HuH-7.5 (cell line): ENCODE measurements around the gene THBS3.
"Not testable (repeated sequence)": the region's sequence is repeated elsewhere in the genome, so short reads cannot be mapped to it uniquely, and the experiment has no call there.

Experiments
- DNase-seq: peaks from one replicate; pipeline ENCODE4 v3.0.0; 2011; ENCODE audit warnings: low spot score

Gene THBS3

DNA sequence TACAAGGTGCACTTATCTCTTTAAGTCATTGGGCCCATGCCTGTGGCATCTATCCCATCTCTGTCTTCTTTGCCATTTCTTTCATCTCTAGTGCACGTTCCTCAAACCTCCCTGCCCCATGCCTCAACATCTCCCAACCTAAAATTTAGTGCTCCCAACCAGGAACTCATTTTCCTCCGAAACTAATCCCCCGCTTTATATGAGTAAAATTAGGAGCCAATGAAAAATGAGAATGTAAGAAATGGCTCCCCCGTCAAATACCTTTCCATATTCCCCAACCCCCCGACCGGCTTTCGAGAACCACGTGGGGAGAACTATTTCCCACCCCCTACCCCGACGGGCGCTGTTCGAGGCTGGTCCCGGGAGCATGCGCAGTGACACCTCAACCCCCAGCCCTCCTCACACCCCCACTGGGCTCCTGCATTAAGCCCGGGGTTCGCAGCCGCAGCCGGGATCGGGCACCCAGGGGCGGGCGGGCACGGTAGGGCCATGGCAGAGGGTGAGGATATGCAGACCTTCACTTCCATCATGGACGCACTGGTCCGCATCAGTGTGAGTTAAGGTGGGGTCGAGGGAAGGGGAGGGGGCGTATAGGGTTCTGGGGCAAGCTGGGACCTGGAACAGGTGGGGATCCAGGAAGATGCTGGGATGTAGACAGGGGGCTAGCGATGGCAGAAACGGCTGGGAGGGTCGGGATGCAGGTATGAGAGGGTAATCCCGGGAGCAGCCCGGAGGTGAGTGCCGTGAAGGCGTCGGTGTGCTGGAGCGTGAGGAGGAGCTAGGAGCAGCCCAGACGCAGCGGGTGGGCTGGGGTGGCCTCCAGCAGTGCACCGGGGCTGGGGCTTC is 34.0 kb downstream of the THBS3 start, which contains the start of gene TRIM46:
TRIM46 (plus strand) TSS at position 372 of the 846 bp plus-strand sequence; CDS start at position 490, 118 bp downstream.
- DNase-seq = peak; percentile 32

- peak; percentile 99 for DNase-seq
Measured at GRCh38 chr1:155172732-155173477, 34.8 kb downstream of the THBS3 start, which contains the start of gene KRTCAP2. KRTCAP2 (minus strand) TSS chr1:155173304; CDS start chr1:155173224, 80 bp downstream.

GRCh38 chr1:155171836-155172731 is 35.6 kb downstream of the THBS3 start:
- DNase-seq = no peak

DNA sequence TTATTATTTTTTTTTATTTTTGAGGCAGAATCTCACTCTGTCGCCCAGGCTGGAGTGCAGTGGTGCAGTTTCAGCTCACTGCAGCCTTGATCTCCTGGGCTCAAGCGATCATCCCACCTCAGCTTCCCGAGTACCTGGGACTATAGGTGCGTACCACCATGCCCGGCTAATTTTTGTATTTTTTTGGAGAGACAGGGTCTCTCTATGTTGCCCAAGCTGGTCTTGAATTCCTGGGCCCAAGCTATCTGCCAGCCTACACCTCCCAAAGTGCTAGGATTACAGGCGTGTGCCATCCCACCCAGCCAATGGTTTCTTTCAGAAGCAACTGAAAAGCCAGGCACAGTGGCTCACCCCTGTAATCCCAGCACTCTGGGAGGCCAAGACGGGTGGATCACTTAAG is 36.9 kb downstream of the THBS3 start:
- no peak for DNase-seq

- no peak for DNase-seq
Measured at GRCh38 chr1:155170101-155170785, 37.5 kb downstream of the THBS3 start.

- no peak for DNase-seq
Measured at GRCh38 chr1:155169541-155169940, 38.2 kb downstream of the THBS3 start.

GRCh38 chr1:155168456-155169210 is 39.1 kb downstream of the THBS3 start:
- DNase-seq = no peak

DNA sequence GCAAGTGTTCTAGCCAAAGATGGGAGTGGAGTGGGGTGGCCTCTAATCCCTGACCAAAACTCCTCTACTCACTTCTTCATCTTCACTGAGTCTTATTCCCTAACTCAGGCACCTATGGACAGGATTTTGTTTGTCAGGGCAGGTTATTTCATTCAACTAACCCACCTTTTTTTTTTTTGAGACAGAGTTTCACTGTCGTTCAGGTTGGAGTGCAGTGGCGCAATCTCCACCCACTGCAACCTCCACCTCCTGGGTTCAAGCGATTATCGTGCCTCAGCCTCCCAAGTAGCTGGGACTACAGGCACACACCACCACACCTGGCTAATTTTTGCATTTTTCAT is 39.6 kb downstream of the THBS3 start:
- DNase-seq = not testable (repeated sequence)

DNA sequence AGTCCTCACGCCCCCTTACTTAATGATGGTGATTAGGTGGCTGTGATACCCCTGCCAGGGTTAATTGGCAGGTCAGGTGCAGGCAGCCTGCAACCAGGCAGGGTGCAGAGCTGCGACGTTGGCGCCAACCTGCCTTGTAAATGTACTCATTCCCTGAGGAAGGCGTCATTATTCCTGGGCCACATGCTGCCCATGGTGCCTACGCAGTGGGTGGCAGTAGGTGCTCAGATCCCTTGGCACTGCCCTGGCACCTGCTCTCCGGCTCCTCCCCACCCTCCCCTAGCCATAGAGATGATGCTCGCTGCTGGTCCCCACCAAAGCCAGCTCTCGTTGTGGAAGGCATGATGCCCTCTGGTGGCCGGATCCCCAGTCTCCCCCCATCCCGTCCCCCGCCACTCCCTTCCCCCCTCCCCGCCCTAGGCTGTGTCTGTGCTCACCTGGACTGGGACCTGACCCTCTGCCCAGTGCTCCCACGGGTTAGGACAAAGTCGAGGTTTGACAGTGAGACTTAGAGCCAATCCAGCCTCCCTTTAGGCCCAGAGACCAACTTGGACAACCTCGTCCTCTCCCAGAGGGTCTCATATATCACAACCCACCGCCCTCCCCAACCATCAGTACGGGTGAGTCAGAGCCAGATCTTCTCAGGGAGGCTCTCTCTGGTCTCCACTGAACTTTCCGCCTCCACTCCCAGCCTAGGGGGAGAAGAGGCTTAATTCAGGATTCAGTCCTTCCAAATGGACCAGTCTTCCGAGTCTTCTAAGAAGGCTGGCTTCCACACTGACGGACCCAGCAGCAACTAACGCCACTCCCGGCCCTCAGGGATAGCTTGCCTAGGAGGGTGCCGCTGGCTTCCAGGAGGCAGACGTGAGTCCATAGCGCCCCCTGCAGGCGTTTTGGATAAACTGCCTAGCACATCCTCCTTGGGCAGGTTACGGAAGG is 40.3 kb downstream of the THBS3 start:
- peak; percentile 88 for DNase-seq

DNA sequence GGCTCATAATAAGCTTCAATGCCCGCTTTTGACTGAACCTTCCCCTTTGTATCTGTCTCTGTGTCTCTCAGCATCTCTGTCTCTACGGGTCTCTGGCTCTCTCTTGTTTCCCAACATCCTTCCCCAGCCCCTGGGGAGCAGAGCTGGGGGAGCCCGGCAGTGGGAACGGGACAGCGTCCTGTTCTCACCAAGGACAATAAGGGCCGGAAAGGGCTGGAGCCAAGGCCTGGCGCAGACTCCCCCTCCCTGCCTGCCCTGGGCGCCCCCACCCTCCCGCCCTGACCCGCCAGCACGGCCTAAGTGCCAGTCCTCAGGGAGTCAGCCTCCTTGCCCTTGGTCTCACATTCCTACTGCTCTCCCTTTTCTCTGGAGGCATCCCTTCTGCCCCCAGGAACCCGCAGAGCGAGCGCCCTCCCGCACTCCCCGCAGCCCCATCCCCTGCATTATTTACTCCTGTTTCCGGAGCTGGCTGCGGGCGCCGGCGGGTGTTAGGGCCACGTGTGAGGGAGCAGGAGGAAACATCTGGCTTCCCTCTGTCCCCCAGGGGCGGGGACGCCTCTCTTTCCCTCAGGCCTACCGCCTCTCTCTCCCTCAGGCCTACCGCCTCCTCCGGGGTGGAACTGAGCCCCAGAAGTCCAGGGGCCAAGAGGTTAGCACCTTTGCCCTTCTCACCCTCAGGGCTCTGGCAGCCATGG is 41.1 kb downstream of the THBS3 start:
- DNase-seq = no peak

DNA sequence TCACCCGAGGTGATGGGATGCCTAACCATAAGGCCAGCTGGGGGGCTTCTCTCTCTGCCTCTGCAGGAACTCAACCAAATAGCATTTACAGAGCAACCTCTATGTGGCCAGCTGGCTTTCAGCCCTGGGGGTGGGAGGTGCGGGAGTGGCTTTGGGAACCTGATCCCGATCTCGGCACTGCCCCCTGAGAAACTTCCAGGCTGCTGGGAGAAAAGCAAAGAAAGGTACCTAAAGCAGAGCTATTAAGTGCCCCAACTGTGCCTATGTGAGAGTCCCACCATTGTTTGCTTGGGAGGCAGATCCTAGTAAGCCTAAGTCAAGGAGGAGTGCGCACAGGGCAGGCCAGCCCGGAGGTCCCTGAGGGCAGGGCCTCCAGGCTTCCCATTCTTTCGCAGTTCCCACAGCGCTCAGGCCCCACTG is 41.6 kb downstream of the THBS3 start:
- no peak for DNase-seq

GRCh38 chr1:155164625-155165024 is 43.1 kb downstream of the THBS3 start:
- not testable (repeated sequence) for DNase-seq

- not testable (repeated sequence) for DNase-seq
Measured at GRCh38 chr1:155163785-155164184, 43.9 kb downstream of the THBS3 start.

GRCh38 chr1:155162631-155163030 is 45.1 kb downstream of the THBS3 start:
- not testable (repeated sequence) for DNase-seq

- DNase-seq = no peak
Measured at GRCh38 chr1:155160128-155160527, 47.6 kb downstream of the THBS3 start.

DNA sequence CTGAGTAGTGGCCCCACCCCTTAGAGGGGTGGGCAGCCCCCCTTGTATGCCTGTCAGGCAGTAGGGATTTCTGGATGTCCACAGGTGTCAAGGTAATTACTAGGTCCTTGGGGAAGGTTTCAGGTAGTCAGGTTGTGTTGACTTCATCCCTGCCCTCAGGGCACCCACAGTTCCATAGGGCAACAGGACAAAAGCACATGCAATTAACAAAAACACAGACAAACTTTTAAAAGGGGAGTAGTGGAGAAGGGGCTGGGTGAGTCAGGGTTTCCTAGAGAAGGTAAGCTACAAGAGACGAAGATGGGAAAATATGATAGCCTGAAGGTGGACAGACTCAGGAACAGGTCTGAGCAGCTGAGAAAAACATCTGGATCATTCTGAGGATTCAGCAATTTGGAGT is 48.7 kb downstream of the THBS3 start:
- no peak for DNase-seq

DNA sequence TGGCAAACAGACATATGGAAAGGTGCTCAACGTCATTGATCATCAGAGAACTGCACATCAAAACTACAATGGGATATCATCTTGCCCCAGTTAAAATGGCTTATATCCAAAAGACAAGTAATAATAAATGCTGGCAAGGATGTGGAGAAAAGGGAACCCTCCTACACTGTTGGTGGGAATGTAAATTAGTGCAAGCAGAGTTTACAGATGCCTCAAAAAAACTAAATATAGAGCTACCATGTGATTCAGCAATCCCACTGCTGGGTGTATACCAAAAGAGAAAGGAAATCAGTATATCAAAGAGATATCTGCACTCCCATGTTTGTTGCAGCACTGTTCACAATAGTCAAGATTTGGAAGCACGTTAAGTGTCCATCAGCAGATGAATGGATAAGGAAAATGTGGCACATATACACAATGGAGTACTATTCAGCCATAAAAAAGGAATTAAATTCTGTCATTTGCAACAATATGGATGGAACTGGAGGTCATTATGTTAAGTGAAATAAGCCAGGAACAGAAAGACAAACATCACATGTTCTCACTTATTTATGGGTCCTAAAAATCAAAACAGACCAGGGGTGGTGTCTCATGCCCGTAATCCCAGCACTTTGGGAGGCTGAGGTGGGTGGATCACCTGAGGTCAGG is 51.6 kb downstream of the THBS3 start:
- DNase-seq = not testable (repeated sequence)
